Neural progenitor cell (in vitro differentiated cells): ENCODE measurements around the gene TNFRSF25. TPM values are rescaled to one million over a fixed set of nuclear protein-coding genes. Genes with fewer than 3 reads are reported as not detected.

Experiments
- DNase-seq: peaks from one replicate; pipeline ENCODE4 v3.0.0-alpha.2; 2016; ENCODE audit warnings: low spot score
- H2AFZ ChIP-seq: fragments of 200-600 bp; sonication (generic); replicated peaks from 2 replicates; pipeline ENCODE4 v1.6.1; 2016; ENCODE audit warnings: antibody characterized with exemption
- H3F3A ChIP-seq: fragments of 200-600 bp; sonication (generic); 2 replicates; pipeline ENCODE4 v1.6.1; 2016; ENCODE audit warnings: antibody characterized with exemption, low read depth
- H3K27ac ChIP-seq: fragments of 200-600 bp; sonication (generic); 2 replicates; pipeline ENCODE4 v1.5.1; 2016; ENCODE audit warnings: mild to moderate bottlenecking
- H3K27me3 ChIP-seq: fragments of 200-600 bp; sonication (generic); 2 replicates; pipeline ENCODE4 v1.6.1; 2016; ENCODE audit warnings: mild to moderate bottlenecking, moderate library complexity
- H3K36me3 ChIP-seq: fragments of 200-600 bp; sonication (generic); 2 replicates; pipeline ENCODE4 v1.5.1; 2016
- H3K4me1 ChIP-seq: fragments of 200-600 bp; sonication (generic); 2 replicates; pipeline ENCODE4 v1.6.1; 2016; ENCODE audit warnings: mixed run types
- H3K4me2 ChIP-seq: fragments of 200-600 bp; sonication (generic); 2 replicates; pipeline ENCODE4 v1.6.1; 2016
- H3K4me3 ChIP-seq: fragments of 200-600 bp; sonication (generic); 2 replicates; pipeline ENCODE4 v1.5.1; 2016
- H3K79me2 ChIP-seq: fragments of 200-600 bp; sonication (generic); 2 replicates; pipeline ENCODE4 v1.6.1; 2016; ENCODE audit warnings: low read depth
- H3K9ac ChIP-seq: fragments of 200-600 bp; sonication (generic); 2 replicates; pipeline ENCODE4 v1.6.1; 2016
- H3K9me3 ChIP-seq: fragments of 200-600 bp; sonication (generic); 2 replicates; pipeline ENCODE4 v1.5.1; 2016; ENCODE audit warnings: low read depth
- H4K20me1 ChIP-seq: fragments of 200-600 bp; sonication (generic); 2 replicates; pipeline ENCODE4 v1.6.1; 2016; ENCODE audit warnings: low read depth
- H3K27ac Mint-ChIP-seq: 3 replicates; pipeline ENCODE4 v1.8.0; 2021; ENCODE audit warnings: mixed read lengths
- H3K27me3 Mint-ChIP-seq: 2 replicates; pipeline ENCODE4 v1.8.0; 2022; ENCODE audit warnings: low read depth, mild to moderate bottlenecking, inconsistent platforms, moderate library complexity, mixed read lengths; ENCODE audit not compliant: insufficient read depth
- H3K36me3 Mint-ChIP-seq: 3 replicates; pipeline ENCODE4 v1.8.0; 2021; ENCODE audit warnings: mixed read lengths
- H3K4me1 Mint-ChIP-seq: 3 replicates; pipeline ENCODE4 v1.8.0; 2021; ENCODE audit warnings: mixed read lengths
- H3K4me3 Mint-ChIP-seq: 3 replicates; pipeline ENCODE4 v1.8.0; 2021; ENCODE audit warnings: mild to moderate bottlenecking, moderate library complexity, mixed read lengths
- H3K9me3 Mint-ChIP-seq: 3 replicates; pipeline ENCODE4 v1.8.0; 2020; ENCODE audit warnings: mixed read lengths
- EZH2 ChIP-seq: fragments of 200-600 bp; sonication (generic); IDR thresholded peaks from 2 replicates; pipeline ENCODE4 v1.6.1; 2017; ENCODE audit warnings: antibody characterized with exemption, mild to moderate bottlenecking, moderate library complexity
- EZH2phosphoT487 ChIP-seq: fragments of 200-600 bp; sonication (generic); IDR thresholded peaks from 2 replicates; pipeline ENCODE4 v1.6.1; 2017; ENCODE audit warnings: antibody characterized with exemption
- total RNA-seq: library from RNA; depleted of rRNA; stranded (reverse); fragments of >200 nt; gene quantifications from 2 replicates; pipeline ENCODE4 v1.2.3, GENCODE V29; 2015; ENCODE audit warnings: low replicate concordance
- TF ChIP-seq, protein P1 (sequence below): fragments of 200-600 bp; sonication (generic); IDR thresholded peaks from 2 replicates; pipeline ENCODE4 v1.5.1; 2017; ENCODE audit warnings: antibody characterized with exemption, mild to moderate bottlenecking

Gene TNFRSF25
- total RNA-seq, 1 donor from 2014 or later, result 15.6 TPM

DNA sequence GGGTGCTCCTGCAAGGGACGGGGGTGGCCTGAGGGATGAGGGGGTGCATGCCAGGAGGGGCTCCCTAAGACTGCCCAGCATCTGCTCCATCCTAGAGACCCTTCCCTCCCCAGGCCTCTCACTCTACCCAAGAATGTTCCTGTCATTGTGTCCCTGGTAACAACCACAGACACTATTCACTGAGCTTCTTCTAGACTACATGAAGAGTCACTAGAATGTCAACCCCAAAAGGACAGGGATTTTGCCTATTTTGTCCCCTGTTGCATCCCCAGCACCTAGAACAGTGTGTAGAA lies 2.9 kb downstream of the TNFRSF25 start:
- Histone ChIP-seq H3K27me3 (peaks cover 16% of the 10 kb centered on the region), H3K36me3 (no peaks in the 10 kb centered on the region), H3K9ac (no peak overlapping the region), H3K79me2 (no peaks in the 10 kb centered on the region), H3K4me1 (peaks cover 23% of the 10 kb centered on the region), H4K20me1 (no peaks in the 10 kb centered on the region), H3K4me3 (no peak overlapping the region), H2AFZ (no peak overlapping the region), H3K9me3 (no peaks in the 10 kb centered on the region), H3K27ac (no peak overlapping the region), H3F3A (no peaks in the 10 kb centered on the region), H3K4me2 (no peak overlapping the region)
- H3K9me3 Mint-ChIP-seq, result no peaks in the 10 kb centered on the region
- peaks cover 10% of the 10 kb centered on the region for H3K4me1 Mint-ChIP-seq
- H3K27me3 Mint-ChIP-seq, result peaks cover 2% of the 10 kb centered on the region
- DNase-seq, result no peak
- peaks cover 3% of the 10 kb centered on the region for H3K36me3 Mint-ChIP-seq
- H3K27ac Mint-ChIP-seq, result no peak overlapping the region
- TF ChIP-seq, protein P1, sequence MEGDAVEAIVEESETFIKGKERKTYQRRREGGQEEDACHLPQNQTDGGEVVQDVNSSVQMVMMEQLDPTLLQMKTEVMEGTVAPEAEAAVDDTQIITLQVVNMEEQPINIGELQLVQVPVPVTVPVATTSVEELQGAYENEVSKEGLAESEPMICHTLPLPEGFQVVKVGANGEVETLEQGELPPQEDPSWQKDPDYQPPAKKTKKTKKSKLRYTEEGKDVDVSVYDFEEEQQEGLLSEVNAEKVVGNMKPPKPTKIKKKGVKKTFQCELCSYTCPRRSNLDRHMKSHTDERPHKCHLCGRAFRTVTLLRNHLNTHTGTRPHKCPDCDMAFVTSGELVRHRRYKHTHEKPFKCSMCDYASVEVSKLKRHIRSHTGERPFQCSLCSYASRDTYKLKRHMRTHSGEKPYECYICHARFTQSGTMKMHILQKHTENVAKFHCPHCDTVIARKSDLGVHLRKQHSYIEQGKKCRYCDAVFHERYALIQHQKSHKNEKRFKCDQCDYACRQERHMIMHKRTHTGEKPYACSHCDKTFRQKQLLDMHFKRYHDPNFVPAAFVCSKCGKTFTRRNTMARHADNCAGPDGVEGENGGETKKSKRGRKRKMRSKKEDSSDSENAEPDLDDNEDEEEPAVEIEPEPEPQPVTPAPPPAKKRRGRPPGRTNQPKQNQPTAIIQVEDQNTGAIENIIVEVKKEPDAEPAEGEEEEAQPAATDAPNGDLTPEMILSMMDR, result no peak
- TF ChIP-seq EZH2 (no peak), EZH2phosphoT487 (no peak)
- H3K4me3 Mint-ChIP-seq, result no peak overlapping the region

DNA sequence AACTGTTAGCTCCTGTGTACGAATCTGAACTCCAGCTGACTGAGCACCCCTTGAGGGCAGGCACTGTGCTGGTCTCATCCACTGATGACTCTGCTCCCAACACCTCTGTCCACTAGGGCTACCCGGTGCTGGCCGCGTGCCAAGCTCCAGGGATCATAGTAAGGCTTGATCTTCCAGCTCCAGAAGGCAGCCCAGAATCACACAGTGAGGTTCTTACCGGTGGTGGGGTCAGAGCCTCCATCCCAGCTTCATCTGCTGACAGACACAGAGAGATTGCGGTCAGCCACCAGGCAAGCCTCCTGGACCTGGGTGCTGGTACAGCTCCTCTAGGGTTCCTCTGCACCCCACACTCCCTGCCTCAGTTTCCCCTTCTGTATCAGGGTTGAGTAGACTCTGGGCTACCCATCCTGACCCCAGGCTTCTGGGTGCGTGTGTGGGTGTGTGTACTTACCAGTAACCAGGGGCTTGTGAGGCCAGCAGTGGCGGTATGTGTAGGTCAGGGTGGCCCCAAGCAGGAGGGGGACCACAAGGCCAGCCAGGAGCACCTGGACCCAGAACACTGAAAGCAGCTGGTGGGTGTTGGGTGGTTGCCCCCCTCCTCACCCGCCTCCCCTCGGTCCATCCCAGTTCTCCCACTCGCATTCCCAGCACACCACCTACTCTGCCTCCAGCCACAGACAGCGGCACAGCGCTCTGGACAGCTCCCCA lies 3.4 kb downstream of the TNFRSF25 start:
- H4K20me1 ChIP-seq, result no peaks in the 10 kb centered on the region
- peaks cover 23% of the 10 kb centered on the region for H3K4me1 ChIP-seq
- Mint-ChIP-seq H3K4me1 (peaks cover 10% of the 10 kb centered on the region), H3K27me3 (peaks cover 2% of the 10 kb centered on the region), H3K4me3 (no peak overlapping the region), H3K9me3 (no peaks in the 10 kb centered on the region), H3K27ac (no peak overlapping the region), H3K36me3 (peaks cover 3% of the 10 kb centered on the region)
- peaks cover 16% of the 10 kb centered on the region for H3K27me3 ChIP-seq
- TF ChIP-seq, protein P1, result no peak
- TF ChIP-seq EZH2phosphoT487, result no peak
- no peaks in the 10 kb centered on the region for H3K79me2 ChIP-seq
- no peak overlapping the region for H3K4me2 ChIP-seq
- H3K9me3 ChIP-seq, result no peaks in the 10 kb centered on the region
- DNase-seq, result no peak
- H3K9ac ChIP-seq, result no peak overlapping the region
- no peak overlapping the region for H3K4me3 ChIP-seq
- peaks cover under 1% of the 10 kb centered on the region for H3F3A ChIP-seq
- H2AFZ ChIP-seq, result no peak overlapping the region
- H3K36me3 ChIP-seq, result no peaks in the 10 kb centered on the region
- no peak overlapping the region for H3K27ac ChIP-seq

DNA sequence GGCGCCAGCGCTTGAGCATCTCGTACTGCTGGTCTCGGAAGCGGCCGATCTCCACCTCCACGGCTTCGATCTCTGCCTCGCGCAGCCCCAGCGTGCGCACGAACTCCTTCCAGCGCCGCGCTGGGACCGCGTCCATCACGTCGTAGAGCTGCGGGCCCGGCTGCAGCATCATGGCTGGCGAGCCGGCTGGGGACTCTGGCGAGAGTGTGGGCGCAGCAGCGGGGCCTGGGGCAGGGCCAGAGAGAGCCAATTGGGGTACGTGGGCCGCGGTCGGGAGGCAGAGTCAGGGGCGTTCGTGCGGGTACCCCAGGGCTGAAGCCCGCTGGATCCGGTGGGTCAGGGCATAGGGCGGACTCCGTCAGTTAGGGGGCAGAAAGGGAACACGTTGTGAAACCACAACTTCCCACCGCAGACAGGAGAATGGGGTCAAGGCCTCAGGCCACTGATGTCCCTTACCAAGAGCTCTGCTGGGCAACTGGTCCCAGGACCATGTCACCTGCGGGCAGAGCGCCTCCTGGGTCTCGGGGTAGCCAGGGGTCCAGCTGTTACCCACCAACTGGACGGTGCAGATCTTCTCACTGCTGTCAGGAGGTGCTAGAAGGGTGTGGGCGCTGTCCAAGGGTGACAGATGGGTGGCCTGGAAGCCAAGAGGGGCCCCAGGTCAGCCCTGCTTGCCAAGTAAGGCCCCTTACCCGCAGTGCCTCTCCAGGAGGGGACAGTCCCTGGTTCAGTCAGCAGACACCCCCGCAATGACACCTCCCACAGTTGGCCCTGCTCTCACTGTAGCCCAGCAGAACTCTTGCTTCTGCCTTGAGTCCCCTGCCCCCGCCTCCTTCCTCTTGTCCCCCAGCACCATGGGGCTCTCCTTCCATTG lies 4.2 kb downstream of the TNFRSF25 start:
- Histone ChIP-seq H3K9me3 (no peaks in the 10 kb centered on the region), H3K27ac (no peak overlapping the region), H3F3A (peaks cover 4% of the 10 kb centered on the region), H3K9ac (no peak overlapping the region), H3K79me2 (no peaks in the 10 kb centered on the region), H4K20me1 (no peaks in the 10 kb centered on the region), H3K4me3 (no peak overlapping the region), H3K4me2 (no peak overlapping the region), H2AFZ (no peak overlapping the region), H3K36me3 (no peaks in the 10 kb centered on the region), H3K4me1 (peaks cover 23% of the 10 kb centered on the region), H3K27me3 (peaks cover 16% of the 10 kb centered on the region)
- H3K9me3 Mint-ChIP-seq, result no peaks in the 10 kb centered on the region
- TF ChIP-seq EZH2phosphoT487 (no peak), EZH2 (no peak)
- TF ChIP-seq, protein P1, result no peak
- no peak overlapping the region for H3K4me3 Mint-ChIP-seq
- no peak overlapping the region for H3K27ac Mint-ChIP-seq
- H3K4me1 Mint-ChIP-seq, result peaks cover 10% of the 10 kb centered on the region
- peaks cover 3% of the 10 kb centered on the region for H3K36me3 Mint-ChIP-seq
- H3K27me3 Mint-ChIP-seq, result peaks cover 5% of the 10 kb centered on the region
- DNase-seq, result no peak
